Mucosa of descending colon (tissue), 3 donors: ENCODE measurements around the gene WBP4. TPM values are rescaled to one million over a fixed set of nuclear protein-coding genes. Genes with fewer than 3 reads are reported as not detected.

Experiments used
- ATAC-seq: fragments of 200-7000 bp; cut with Tn5 transposase; one replicate; pipeline ENCODE4 v1.9.1; 2020; ENCODE audit warnings: mild to moderate bottlenecking, moderate library complexity
- DNase-seq, 3 donors: peaks; one replicate each; pipeline ENCODE4 v3.0.0-alpha.2; 2020
- H3K36me3 ChIP-seq: fragments of 200-600 bp; one replicate; pipeline ENCODE4 v1.8.0; 2021; ENCODE audit warnings: low read depth, mild to moderate bottlenecking
- H3K4me1 ChIP-seq: fragments of 200-600 bp; one replicate; pipeline ENCODE4 v1.8.0; 2021; ENCODE audit warnings: low read depth, mild to moderate bottlenecking
- H3K4me3 ChIP-seq: fragments of 200-600 bp; one replicate; pipeline ENCODE4 v1.8.0; 2021; ENCODE audit warnings: mild to moderate bottlenecking
- H3K9me3 ChIP-seq: fragments of 200-600 bp; one replicate; pipeline ENCODE4 v1.8.0; 2021; ENCODE audit warnings: mild to moderate bottlenecking
- CTCF ChIP-seq: fragments of 200-600 bp; IDR thresholded peaks from one replicate; pipeline ENCODE4 v1.8.0; 2022; ENCODE audit warnings: antibody characterized with exemption, mild to moderate bottlenecking
- intact Hi-C, 2 donors: fragments of 100-400 bp; cut with DNase I in 1 of 2; cut with micrococcal nuclease in 1 of 2; formaldehyde crosslinking; loops; one replicate each; pipeline versions ENCODE4 v1.11.0 to v1.11.1; 2022; cut with DNase I, micrococcal nuclease
- total RNA-seq, 3 donors: library from RNA; stranded (reverse); fragmentation: NEBNext Ultra II Directional in 2 of 3; extraction: Animal tissue kit (Norgen Biotek cat#: 25700) in 2 of 3; gene quantifications; one replicate each; pipeline versions ENCODE4 v1.2.1 to v1.2.4, GENCODE V29; 2021 to 2023
- donor health status: DM: no; HTN: no; CAD: no; lungs with moderate emphysema.
- donor health status: DM: no; HTN: no; CAD: no.
- donor health status: DM: no; HTN: yes; CAD: no.

WBP4 gene
- total RNA-seq, 3 donors from 2014 or later: 6.4 to 11.4 (median 6.4) TPM

GRCh38 chr13:41053384-41053826, 7.9 kb upstream of the WBP4 start:
- intact Hi-C loops: loop anchor here (10.0 kb wide), 1 partner anchor 129 kb away; no protein-coding TSS in a partner anchor
- no peak for DNase-seq

GRCh38 chr13:41054212-41054877, 7.0 kb upstream of the WBP4 start:
- ATAC-seq (peak; percentile 86), DNase-seq (peak in 1 of 3 donors; percentile 87)
- no peaks in the 10 kb centered on the region for H3K36me3 ChIP-seq
- no peak for TF ChIP-seq CTCF
- intact Hi-C loops: loop anchor here (10.0 kb wide), 1 partner anchor 130 kb away; no protein-coding TSS in a partner anchor
- no peak overlapping the region for H3K4me3 ChIP-seq
- peaks cover 61% of the 10 kb centered on the region for H3K4me1 ChIP-seq
- no peaks in the 10 kb centered on the region for H3K9me3 ChIP-seq

More at GRCh38 chr13:41053384-41053826, 7.9 kb upstream of the WBP4 start:
- ATAC-seq: peak; percentile 52
- Histone ChIP-seq H3K9me3 (no peaks in the 10 kb centered on the region), H3K36me3 (no peaks in the 10 kb centered on the region), H3K4me1 (peaks cover 52% of the 10 kb centered on the region), H3K4me3 (no peak overlapping the region)
- no peak for TF ChIP-seq CTCF

GRCh38 chr13:41054919-41055619, 6.2 kb upstream of the WBP4 start:
- peaks cover 62% of the 10 kb centered on the region for H3K4me1 ChIP-seq
- H3K36me3 ChIP-seq: no peaks in the 10 kb centered on the region
- ATAC-seq: peak; percentile 15
- intact Hi-C loops: loop anchor here (5.0 to 10.0 kb wide), 2 partner anchors 38 to 130 kb away; partner anchors contain the start of gene ELF1 (in 1 of the 2)
- DNase-seq: no peak
- TF ChIP-seq CTCF: no peak
- H3K9me3 ChIP-seq: no peaks in the 10 kb centered on the region
- no peak overlapping the region for H3K4me3 ChIP-seq

GRCh38 chr13:41056194-41056593, 5.1 kb upstream of the WBP4 start:
- intact Hi-C loops: loop anchor here (5.0 to 10.0 kb wide), 2 partner anchors 39 to 131 kb away; partner anchors contain the start of gene ELF1 (in 1 of the 2)
- no peak for TF ChIP-seq CTCF
- H3K4me3 ChIP-seq: no peak overlapping the region
- peaks cover 62% of the 10 kb centered on the region for H3K4me1 ChIP-seq
- DNase-seq (no peak), ATAC-seq (no peak)
- H3K9me3 ChIP-seq: no peaks in the 10 kb centered on the region
- no peaks in the 10 kb centered on the region for H3K36me3 ChIP-seq

- DNase-seq (no peak), ATAC-seq (no peak)
- intact Hi-C loops: loop anchor here (5.0 to 10.0 kb wide), 2 partner anchors 40 to 132 kb away; partner anchors contain the start of gene ELF1 (in 1 of the 2)
- H3K4me1 ChIP-seq: peaks cover 60% of the 10 kb centered on the region
- H3K9me3 ChIP-seq: no peaks in the 10 kb centered on the region
- TF ChIP-seq CTCF: no peak
- H3K4me3 ChIP-seq: no peak overlapping the region
- no peaks in the 10 kb centered on the region for H3K36me3 ChIP-seq
Observed at GRCh38 chr13:41056826-41057711, 4.2 kb upstream of the WBP4 start.
